T-helper 1 cell (primary cell): Measurements from ENCODE around the gene ASB7.
"Not testable (repeated sequence)": the region's sequence is repeated elsewhere in the genome, so short reads cannot be mapped to it uniquely, and the experiment has no call there.

Experiments
- DNase-seq, 5 donors: peaks; one replicate each; pipeline ENCODE4 v3.0.0-alpha.2; 2012 to 2020
- total RNA-seq, 4 donors: gene quantifications; one replicate each; lab custom pipeline; 2026; lab: John Stamatoyannopoulos, UW

ASB7 gene
- total RNA-seq: 19.9 to 33.9 (median 23.8) reads per million in 4 donors

GRCh38 chr15:100602064-100602822 lies at the start of gene ASB7, which contains the start of gene LINS1:
TSS of gene ASB7 (plus strand) at chr15:100602589. CDS start at chr15:100612217, 9,628 bp downstream.
TSS of gene LINS1 (minus strand) at chr15:100602184. CDS start at chr15:100580842, 21,342 bp downstream.
- peak; percentile 98 to 100 (median 99) for DNase-seq

GRCh38 chr15:100553468-100553867 lies 48.9 kb upstream of the ASB7 start:
- no peak for DNase-seq

- DNase-seq: no peak
Observed at GRCh38 chr15:100558771-100559254, 43.6 kb upstream of the ASB7 start.

DNA sequence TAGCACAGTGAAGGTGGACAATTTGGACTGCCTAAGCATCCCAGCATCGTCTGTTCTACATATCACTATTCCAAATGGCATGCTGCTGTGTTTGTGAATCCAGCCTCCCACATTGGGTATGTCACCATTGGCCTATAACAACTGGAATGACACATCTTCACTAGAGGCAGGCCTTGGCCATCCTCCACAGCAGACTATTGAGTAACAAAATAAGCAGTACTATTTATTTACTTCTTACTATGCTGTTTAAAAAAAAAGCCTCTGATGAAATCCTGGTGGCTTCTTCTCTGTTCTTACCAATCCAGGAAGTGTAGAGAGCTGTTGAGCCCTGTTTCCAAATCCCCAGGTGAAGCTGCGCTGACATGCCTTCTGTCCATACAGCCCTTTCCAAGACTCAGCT lies 43.1 kb upstream of the ASB7 start:
- DNase-seq: no peak

GRCh38 chr15:100560323-100560722 lies 42.1 kb upstream of the ASB7 start:
- DNase-seq: no peak

- DNase-seq: no peak
Observed at GRCh38 chr15:100565591-100565990, 36.8 kb upstream of the ASB7 start.

DNA sequence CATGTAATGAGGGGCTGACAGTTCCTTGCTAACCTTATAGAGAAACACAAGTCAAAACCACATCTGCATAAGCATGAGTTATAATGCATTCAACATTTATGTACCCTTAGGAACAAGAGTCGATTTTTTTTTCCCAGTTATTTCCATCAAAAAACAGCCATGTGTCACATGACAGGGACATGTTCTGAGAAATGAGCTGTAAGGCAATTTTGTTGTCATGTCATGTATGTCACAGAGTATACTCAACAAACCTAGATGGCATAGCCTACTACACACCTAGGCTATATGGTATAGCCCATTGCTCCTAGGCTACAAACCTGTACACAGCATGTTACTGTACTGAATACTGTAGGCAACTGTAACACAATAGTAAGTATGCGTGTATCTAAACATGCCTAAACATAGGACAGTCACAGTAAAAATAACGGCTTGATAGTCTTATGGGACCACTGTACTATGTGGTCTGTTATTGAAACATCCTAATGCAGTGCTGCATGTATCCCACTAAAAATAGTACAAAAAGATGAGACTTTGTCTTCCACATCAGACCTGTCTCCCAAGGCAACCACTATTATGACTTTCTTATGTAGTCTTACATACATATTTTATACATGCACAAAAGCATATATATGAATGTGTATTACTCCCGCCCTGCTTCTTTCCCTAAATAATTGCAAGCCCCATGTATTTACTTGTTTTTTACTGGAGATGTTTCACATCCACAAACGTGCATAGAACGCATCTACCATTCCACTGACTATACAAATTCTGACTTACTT lies 35.4 kb upstream of the ASB7 start:
- no peak for DNase-seq

- DNase-seq: no peak
Observed at GRCh38 chr15:100569391-100569790, 33.0 kb upstream of the ASB7 start.

GRCh38 chr15:100570275-100570674 lies 32.1 kb upstream of the ASB7 start:
- peak in 1 of 5 donors; percentile 9 for DNase-seq

DNA sequence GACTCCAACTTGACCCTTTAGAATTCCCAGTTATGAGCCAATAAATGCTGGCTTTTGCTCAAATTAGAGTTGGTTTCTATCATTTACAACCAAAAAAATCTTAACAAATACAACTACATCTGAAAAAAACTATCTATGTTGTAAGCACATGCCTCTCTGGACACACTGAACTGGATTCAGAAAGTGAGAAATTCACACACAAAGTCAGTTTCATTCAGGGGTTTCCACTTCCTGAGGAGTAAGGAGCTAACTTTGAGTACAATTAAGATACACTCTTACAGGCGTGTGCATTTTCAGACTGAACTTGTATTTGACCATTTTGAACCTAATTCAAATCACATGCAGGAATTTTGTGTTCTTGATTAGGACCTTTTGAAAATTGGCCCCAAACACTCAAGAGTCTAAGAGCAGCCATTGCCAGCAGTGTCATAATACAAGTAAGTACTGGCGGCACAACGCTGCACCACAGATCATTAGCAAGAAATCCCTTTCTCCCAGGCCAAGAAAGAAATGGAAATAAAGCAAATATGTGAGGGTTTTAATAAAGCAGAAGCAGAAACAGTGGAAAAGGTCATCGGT lies 31.6 kb upstream of the ASB7 start:
- DNase-seq: peak in 1 of 5 donors; percentile 67

GRCh38 chr15:100571592-100572167 lies 30.7 kb upstream of the ASB7 start:
- peak in 1 of 5 donors; percentile 73 for DNase-seq

- DNase-seq: peak in 1 of 5 donors; percentile 36
Observed at GRCh38 chr15:100572362-100572983, 29.9 kb upstream of the ASB7 start.

GRCh38 chr15:100573526-100573925 lies 28.9 kb upstream of the ASB7 start:
- no peak for DNase-seq

DNA sequence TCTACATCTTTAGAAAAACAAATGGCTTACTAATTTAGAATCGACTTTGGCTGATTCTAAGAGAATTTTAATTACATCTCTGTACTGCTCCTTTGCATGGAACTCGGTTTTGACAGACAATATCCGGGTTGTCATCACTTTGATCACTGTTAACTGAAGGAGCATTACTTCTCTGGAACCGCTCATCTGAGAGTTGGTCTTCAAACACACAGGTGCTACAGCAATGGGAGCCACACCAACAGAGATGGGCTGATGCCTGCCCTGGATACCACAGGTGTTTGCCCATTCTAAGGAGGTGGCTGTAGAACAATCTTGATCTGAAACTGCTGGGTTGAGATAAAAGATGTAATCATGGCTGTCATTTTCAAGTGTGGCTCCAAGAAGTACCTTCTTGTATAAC lies 22.0 kb upstream of the ASB7 start:
- DNase-seq: no peak

DNA sequence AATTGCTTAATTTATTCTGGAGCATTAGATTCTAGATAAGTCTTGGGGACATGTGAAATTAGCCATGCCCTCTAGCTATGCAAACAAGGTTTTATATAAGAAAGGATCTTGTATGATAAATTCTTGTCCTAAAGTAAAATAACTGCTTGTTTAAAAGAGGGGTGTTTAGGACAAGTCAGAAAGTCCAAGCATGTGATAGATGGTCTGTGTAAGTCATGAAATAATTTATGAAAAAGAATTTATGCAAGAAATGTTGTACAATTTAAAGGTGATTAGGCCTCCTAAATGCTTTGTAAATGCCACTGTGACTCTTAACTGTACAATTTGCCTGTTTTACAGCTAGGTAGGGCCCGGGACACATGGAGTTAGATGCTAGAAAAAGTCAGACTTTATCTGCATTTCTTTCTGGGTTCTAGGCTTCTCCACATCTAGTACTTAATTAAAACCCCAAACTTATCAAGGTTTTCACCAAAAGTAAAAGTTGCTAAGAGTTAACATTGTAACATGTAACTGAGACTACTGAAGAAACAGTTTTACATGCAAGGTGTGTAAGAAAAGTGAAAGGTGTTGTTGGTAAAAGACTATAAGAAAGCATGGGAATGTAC lies 13.6 kb upstream of the ASB7 start:
- peak in 1 of 5 donors; percentile 28 for DNase-seq

DNA sequence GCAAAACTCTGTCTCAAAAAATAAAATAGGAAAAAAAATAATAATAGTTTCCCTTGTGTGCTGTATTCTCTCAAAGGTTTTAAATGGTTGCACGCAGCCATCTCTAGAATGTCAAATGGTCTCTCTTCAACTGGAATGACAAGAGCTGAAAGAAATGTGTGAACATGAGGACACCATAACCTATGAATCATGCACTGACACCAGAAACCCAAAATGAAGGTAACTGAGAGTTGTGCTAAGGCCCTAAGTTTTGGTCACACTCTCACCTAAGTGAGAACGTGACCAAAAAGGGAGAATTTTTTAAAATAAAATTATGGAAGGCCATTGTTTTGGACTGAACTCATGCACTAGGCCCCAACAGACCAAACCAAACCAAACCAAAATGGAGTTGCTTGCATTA lies 11.2 kb upstream of the ASB7 start:
- DNase-seq: not testable (repeated sequence)

DNA sequence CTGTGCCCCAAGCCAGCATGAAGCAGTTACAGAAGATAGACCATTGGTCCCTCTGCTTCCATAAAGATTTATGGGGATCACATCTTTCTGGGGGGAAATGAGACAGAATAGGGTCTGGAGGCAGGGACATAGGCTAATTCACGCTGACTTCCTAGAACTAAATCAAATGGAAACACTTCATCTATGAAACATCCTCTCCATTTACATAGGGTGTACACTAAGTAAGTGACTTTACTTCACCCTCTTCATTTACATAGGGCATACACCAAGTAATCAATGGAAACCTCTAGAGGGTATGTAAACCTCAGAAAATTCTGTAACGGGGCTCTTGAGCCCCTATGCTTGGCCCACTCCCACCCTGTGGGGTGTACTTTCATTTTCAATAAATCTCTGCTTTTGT lies 10.6 kb upstream of the ASB7 start:
- DNase-seq: no peak

GRCh38 chr15:100592898-100593297 lies 9.5 kb upstream of the ASB7 start:
- peak in 1 of 5 donors; percentile 37 for DNase-seq

GRCh38 chr15:100593431-100593830 lies 9.0 kb upstream of the ASB7 start:
- no peak for DNase-seq

GRCh38 chr15:100595964-100596363 lies 6.4 kb upstream of the ASB7 start:
- peak in 1 of 5 donors; percentile 41 for DNase-seq

DNA sequence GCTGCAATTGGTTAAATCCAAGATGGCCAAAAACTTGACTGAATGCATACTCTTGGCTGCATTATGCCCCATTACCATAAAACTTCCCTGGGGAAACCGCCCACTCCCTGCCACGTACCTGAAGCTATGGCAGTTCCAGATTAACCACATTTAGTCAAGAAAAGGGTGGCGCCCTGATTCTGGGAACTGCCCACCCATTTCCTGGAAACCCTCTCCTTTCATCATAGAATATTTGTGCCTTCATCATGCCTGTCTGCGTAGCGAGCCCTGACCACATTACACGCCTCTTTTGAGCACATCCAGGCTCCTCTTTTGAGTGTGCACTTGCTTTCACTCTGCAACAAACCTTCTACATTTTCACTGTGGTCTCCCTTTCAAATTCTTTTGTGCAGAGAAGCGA lies 5.6 kb upstream of the ASB7 start:
- DNase-seq: peak; percentile 72 to 98 (median 83)

- DNase-seq: peak in 1 of 5 donors; percentile 49
Observed at GRCh38 chr15:100597862-100598261, 4.5 kb upstream of the ASB7 start.
